Naive thymus-derived CD4-positive, alpha-beta T cell (primary cell): ENCODE results near the gene LRP10. TPM values are rescaled to one million over a fixed set of nuclear protein-coding genes. Genes with fewer than 3 reads are reported as not detected.

ENCODE experiments used
- polyA plus RNA-seq, 2 donors: library from polyadenylated mRNA; unstranded; fragments of 300-500 nt; fragmentation: Illumina TruSeq; gene quantifications; one replicate each; pipeline ENCODE4 v1.2.3, GENCODE V29; 2021
- total RNA-seq, 6 experiments: library from RNA in 5 of 6; stranded (reverse) in 5 of 6; gene quantifications; 1 replicate in 5 of 6; 2 replicates in 1 of 6; pipeline ENCODE4 v1.2.3 and lab custom pipeline; 2021 to 2026

The LRP10 gene
- total and polyA plus RNA-seq, 7 experiments from 2014 or later = 55.5 to 103 (median 72.3) TPM

Other genes starting within 250 kb of the LRP10 start
- not detected for gene OR6J1, start 227.4 kb upstream of the LRP10 start, total RNA-seq
- not detected for gene OR6J1, start 227.4 kb upstream of the LRP10 start, polyA plus RNA-seq
- 100 to 1,000 TPM; 112 to 177 (median 144) TPM for gene OXA1L, start 105.1 kb upstream of the LRP10 start, total RNA-seq
- 10 to 100 TPM; 62.8 to 76.6 TPM for gene OXA1L, start 105.1 kb upstream of the LRP10 start, polyA plus RNA-seq
- 10 to 100 TPM in 1 of 5 experiments, 1 to 10 TPM in 4; 1.1 to 71.1 (median 2.7) TPM for gene SLC7A7, start 56.3 kb upstream of the LRP10 start, total RNA-seq
- 1 to 10 TPM; 1.1 to 1.4 TPM for gene SLC7A7, start 56.3 kb upstream of the LRP10 start, polyA plus RNA-seq
- 100 to 1,000 TPM in 1 of 5 experiments, 10 to 100 TPM in 4; 32.9 to 118 (median 48.2) TPM for gene MRPL52, start 41.9 kb upstream of the LRP10 start, total RNA-seq
- 100 to 1,000 TPM; 169 to 189 TPM for gene MRPL52, start 41.9 kb upstream of the LRP10 start, polyA plus RNA-seq
- gene MMP14, start 35.2 kb upstream of the LRP10 start, total RNA-seq = 1 to 10 TPM; 1.8 to 6.6 (median 2.0) TPM
- not detected for gene MMP14, start 35.2 kb upstream of the LRP10 start, polyA plus RNA-seq
- gene REM2, start 11.5 kb downstream of the LRP10 start, total RNA-seq = 1 to 10 TPM in 4 of 5 experiments, under 1 TPM in 1; 0.97 to 8.6 (median 5.4) TPM
- gene REM2, start 11.5 kb downstream of the LRP10 start, polyA plus RNA-seq = 1 to 10 TPM in 1 of 2 donors, under 1 TPM in 1; 0.58 to 1.4 TPM
- gene RBM23, start 47.4 kb downstream of the LRP10 start, total RNA-seq = 100 to 1,000 TPM in 2 of 5 experiments, 10 to 100 TPM in 3; 91.9 to 140 (median 99.1) TPM
- gene RBM23, start 47.4 kb downstream of the LRP10 start, polyA plus RNA-seq = 10 to 100 TPM; 51.2 to 75.0 TPM
- 10 to 100 TPM; 24.9 to 82.8 (median 34.2) TPM for gene PRMT5, start 57.6 kb downstream of the LRP10 start, total RNA-seq
- gene PRMT5, start 57.6 kb downstream of the LRP10 start, polyA plus RNA-seq = 10 to 100 TPM; 61.8 to 64.5 TPM
- 10 to 100 TPM; 27.1 to 50.7 (median 38.8) TPM for gene HAUS4, start 85.3 kb downstream of the LRP10 start, total RNA-seq
- gene HAUS4, start 85.3 kb downstream of the LRP10 start, polyA plus RNA-seq = 10 to 100 TPM; 41.3 to 45.0 TPM
- gene AJUBA, start 110.8 kb downstream of the LRP10 start, total RNA-seq = 1 to 10 TPM in 3 of 5 experiments, under 1 TPM in 2; 0.49 to 3.2 (median 1.4) TPM
- gene AJUBA, start 110.8 kb downstream of the LRP10 start, polyA plus RNA-seq = 1 to 10 TPM; 1.6 to 2.3 TPM
- 10 to 100 TPM; 10.9 to 20.5 (median 12.1) TPM for gene C14orf93, start 138.4 kb downstream of the LRP10 start, total RNA-seq
- 1 to 10 TPM; 5.7 to 8.1 TPM for gene C14orf93, start 138.4 kb downstream of the LRP10 start, polyA plus RNA-seq
- gene PSMB5, start 163.2 kb downstream of the LRP10 start, total RNA-seq = 10 to 100 TPM; 19.2 to 69.1 (median 32.8) TPM
- 10 to 100 TPM; 53.6 to 74.2 TPM for gene PSMB5, start 163.2 kb downstream of the LRP10 start, polyA plus RNA-seq
- gene PSMB11, start 170.5 kb downstream of the LRP10 start, total RNA-seq = 1 to 10 TPM in 1 of 5 experiments, under 1 TPM in 3, not detected in 1; 0.32 to 1.1 (median 0.66) TPM
- 1 to 10 TPM in 1 of 2 donors, under 1 TPM in 1; 0.70 to 1.2 TPM for gene PSMB11, start 170.5 kb downstream of the LRP10 start, polyA plus RNA-seq
- 1 to 10 TPM; 1.5 to 3.7 (median 2.1) TPM for gene CDH24, start 185.8 kb downstream of the LRP10 start, total RNA-seq
- gene CDH24, start 185.8 kb downstream of the LRP10 start, polyA plus RNA-seq = under 1 TPM; 0.30 to 0.52 TPM
- 100 to 1,000 TPM; 222 to 360 (median 301) TPM for gene ACIN1, start 223.4 kb downstream of the LRP10 start, total RNA-seq
- 10 to 100 TPM in 1 of 2 donors, 1 to 10 TPM in 1; 8.7 to 18.6 TPM for gene ACIN1, start 223.4 kb downstream of the LRP10 start, polyA plus RNA-seq
- 10 to 100 TPM in 4 of 5 experiments, 1 to 10 TPM in 1; 6.0 to 49.9 (median 43.4) TPM for gene C14orf119, start 223.8 kb downstream of the LRP10 start, total RNA-seq
- 100 to 1,000 TPM in 1 of 2 donors, 10 to 100 TPM in 1; 80.4 to 169 TPM for gene C14orf119, start 223.8 kb downstream of the LRP10 start, polyA plus RNA-seq
- not detected for gene CIROP, start 233.2 kb downstream of the LRP10 start, total RNA-seq
- gene CIROP, start 233.2 kb downstream of the LRP10 start, polyA plus RNA-seq = not detected
- 1 to 10 TPM in 3 of 5 experiments, under 1 TPM in 2; 0.19 to 1.7 (median 1.2) TPM for gene CEBPE, start 247.5 kb downstream of the LRP10 start, total RNA-seq
- gene CEBPE, start 247.5 kb downstream of the LRP10 start, polyA plus RNA-seq = under 1 TPM; 0.60 to 0.65 TPM